ENCODE measurements around the gene KLHDC9. TPM values are rescaled to one million over a fixed set of nuclear protein-coding genes. Genes with fewer than 3 reads are reported as not detected.

Gene KLHDC9
- total and polyA plus RNA-seq, 2 of the 8 experiments (the other 6 are each of a cell fraction or from before 2014, with no cell fraction given) = 6.5 to 15.6 TPM

- Histone ChIP-seq H3K27ac (ENCODE audit: low read depth, low read length) (no peak overlapping the region), H3K23me2 (ENCODE audit: low read depth, low read length) (no peaks in the 10 kb centered on the region; the same call in 1 of the 2 replicates), H3K79me1 (ENCODE audit: low read depth, low read length) (no peaks in the 10 kb centered on the region), H3K9me3 (ENCODE audit: insufficient read depth in 2 of 2, low read depth in 1 of 2, low read length in 1 of 2) (peaks cover 0 to 3% of the 10 kb centered on the region in 2 experiments; a peak in 1 of 4 replicates), H3K56ac (replicated peaks; ENCODE audit: insufficient read length, low read depth, low read length) (no peak overlapping the region), H3K36me3 (ENCODE audit: control insufficient read depth in 2 of 4, insufficient read depth in 4 of 4, low read length in 3 of 4) (no peaks in the 10 kb centered on the region), H2BK5ac (ENCODE audit: low read depth, low read length) (no peak overlapping the region), H2AK5ac (ENCODE audit: low read depth, low read length) (no peak overlapping the region), H3K4me2 (ENCODE audit: insufficient read depth in 1 of 2, low read depth in 2 of 2, low read length in 2 of 2) (no peak overlapping the region), H2BK120ac (replicated peaks; ENCODE audit: low read depth, low read length) (no peak overlapping the region), H3K4me3 (ENCODE audit: extremely low read depth in 1 of 4, insufficient read depth in 2 of 4, low read depth in 3 of 4, low read length in 4 of 4) (no peak overlapping the region), H3K4me1 (replicated peaks in 1 of 4; ENCODE audit: control insufficient read depth in 3 of 4, insufficient read depth in 4 of 4, low read length in 3 of 4) (no peaks in the 10 kb centered on the region), H3K79me2 (ENCODE audit: control insufficient read depth in 1 of 2, insufficient read depth in 2 of 2, low read length in 2 of 2) (no peaks in the 10 kb centered on the region), H4K91ac (replicated peaks; ENCODE audit: insufficient read length, low read length) (no peak overlapping the region), H3K9ac (replicated peaks in 1 of 4; ENCODE audit: extremely low read depth in 1 of 4, low read depth in 3 of 4, low read length in 3 of 4) (no peak overlapping the region), H3K14ac (ENCODE audit: insufficient read length) (no peak overlapping the region), H2BK12ac (ENCODE audit: low read depth, low read length) (no peak overlapping the region), H4K8ac (ENCODE audit: extremely low read depth, insufficient read depth, low read length) (no peak overlapping the region), H4K5ac (ENCODE audit: insufficient read length, low read depth, low read length) (no peak overlapping the region), H3K27me3 (replicated peaks in 1 of 4; ENCODE audit: control insufficient read depth in 3 of 4, extremely low read depth in 1 of 4, insufficient read depth in 3 of 4, low read length in 3 of 4) (peaks cover 0 to 7% (median 3%) of the 10 kb centered on the region in 4 experiments; a peak in 6 of 7 replicates), H3K4ac (replicated peaks; ENCODE audit: insufficient read length, low read depth, low read length) (no peak overlapping the region), H3K23ac (ENCODE audit: insufficient read length) (no peak overlapping the region), H2BK20ac (ENCODE audit: low read length) (no peak overlapping the region), H4K20me1 (replicated peaks in 1 of 2; ENCODE audit: control insufficient read depth in 1 of 2, insufficient read depth in 2 of 2, low read length in 2 of 2) (no peaks in the 10 kb centered on the region), H3K18ac (ENCODE audit: extremely low read depth, low read length) (no peak overlapping the region), H2AFZ (ENCODE audit: low read length) (no peak overlapping the region), H2BK15ac (ENCODE audit: low read length) (no peak overlapping the region)
- POLR2A ChIA-PET (ENCODE audit: partially characterized antibody) = interaction anchor here (1.0 to 2.9 kb wide), 2 partner anchors 7 to 80 kb away, joined by 3 to 21 read pairs; partner anchors contain the start of genes DEDD and USF1
- DNase-seq (ENCODE audit: low read depth in 1 of 2, low spot score in 2 of 2) (no peak), FAIRE-seq (no peak)
- no peak for TF ChIP-seq ATF2 (IDR thresholded peaks at IDR 0.05; ENCODE audit: low read length)
- 0 out of 4 replicates have a peak, but pooled peaks of 1 of the 3 experiments have one; percentile 7 for TF ChIP-seq CTCF (IDR thresholded peaks at IDR 0.05; ENCODE audit: control extremely low read depth in 1 of 3, insufficient read depth in 1 of 3, low read depth in 1 of 3, low read length in 3 of 3)
- 84% methylated on average over 3 of the region's 3 CpGs; no CpG with 5 or more reads in 1 of the 2 experiments for WGBS, 2 experiments (ENCODE audit: extremely low coverage in 1 of 2, insufficient coverage in 1 of 2, insufficient read length in 1 of 2, insufficient replicate concordance in 2 of 2, low coverage in 1 of 2, low lambda C conversion rate in 2 of 2, missing lambda C conversion rate in 1 of 2)
- CTCF ChIA-PET (ENCODE audit: partially characterized antibody) = interaction anchor here (2.0 kb wide), 1 partner anchor 12 kb away, joined by 9 read pairs; no protein-coding TSS in a partner anchor
These were observed 45.3 kb upstream of the KLHDC9 start for GRCh38 chr1:161052899-161053298.
